Brain microvascular endothelial cell (primary cell): Measurements from ENCODE around the gene GCHFR.
A peak's percentile ranks its signal among the peaks of the same experiment; 100 is the strongest.

Experiments used
- DNase-seq: peaks from one replicate; pipeline ENCODE4 v3.0.0-alpha.2; 2020
- H3K27ac ChIP-seq: fragments of 250-450 bp; sonication (Bioruptor Pico); 2 replicates; pipeline ENCODE4 v1.5.1; 2020; ENCODE audit warnings: mild to moderate bottlenecking, moderate library complexity
- H3K27me3 ChIP-seq: fragments of 250-450 bp; sonication (Bioruptor Pico); replicated peaks from 2 replicates; pipeline ENCODE4 v1.5.1; 2020; ENCODE audit warnings: mild to moderate bottlenecking
- H3K36me3 ChIP-seq: fragments of 250-450 bp; sonication (Bioruptor Pico); replicated peaks from 2 replicates; pipeline ENCODE4 v1.5.1; 2020; ENCODE audit warnings: mild to moderate bottlenecking
- H3K4me3 ChIP-seq: 2 replicates; pipeline ENCODE4 v1.5.1; 2011; ENCODE audit warnings: low read depth, mild to moderate bottlenecking, control low read depth, low read length, moderate library complexity
- in situ Hi-C: cut with HindIII; loops from 2 replicates; pipeline ENCODE4 v1.10.0; 2017; ENCODE audit warnings: low sequenced_read_pairs, low pct_ligation_motif_present
- TF ChIP-seq, protein P1 (sequence below): IDR thresholded peaks from 2 replicates; pipeline ENCODE4 v1.5.1; 2011; ENCODE audit warnings: low read depth, mild to moderate bottlenecking, moderate library complexity, low read length, control low read depth, inconsistent platforms; ENCODE audit errors: missing control alignments

Gene GCHFR

DNA sequence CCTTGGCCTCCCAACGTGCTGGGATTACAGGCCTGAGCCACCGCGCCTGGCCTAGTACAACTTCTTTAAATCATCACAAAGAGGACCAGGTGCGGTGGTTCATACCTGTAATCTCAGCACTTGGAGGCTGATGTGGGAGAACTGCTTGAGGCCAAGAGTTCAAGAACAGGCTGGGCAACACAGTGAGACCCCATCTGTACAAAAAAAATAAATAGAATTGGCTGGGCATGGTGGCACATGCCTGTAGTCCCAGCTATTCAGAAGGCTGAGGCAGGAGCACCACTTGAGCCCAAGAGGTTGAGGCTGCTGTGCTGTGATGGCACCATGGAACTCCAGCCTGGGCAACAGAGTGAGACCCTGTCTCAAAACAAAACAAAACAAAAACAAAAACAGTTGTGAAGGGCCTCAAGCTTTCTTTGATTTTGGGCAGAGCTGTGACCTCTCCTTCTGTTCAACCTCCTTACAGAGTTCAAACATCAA lies 14.7 kb upstream of the GCHFR start:
- Histone ChIP-seq H3K27ac (no peak overlapping the region), H3K27me3 (no peaks in the 10 kb centered on the region)
- TF ChIP-seq, protein P1, sequence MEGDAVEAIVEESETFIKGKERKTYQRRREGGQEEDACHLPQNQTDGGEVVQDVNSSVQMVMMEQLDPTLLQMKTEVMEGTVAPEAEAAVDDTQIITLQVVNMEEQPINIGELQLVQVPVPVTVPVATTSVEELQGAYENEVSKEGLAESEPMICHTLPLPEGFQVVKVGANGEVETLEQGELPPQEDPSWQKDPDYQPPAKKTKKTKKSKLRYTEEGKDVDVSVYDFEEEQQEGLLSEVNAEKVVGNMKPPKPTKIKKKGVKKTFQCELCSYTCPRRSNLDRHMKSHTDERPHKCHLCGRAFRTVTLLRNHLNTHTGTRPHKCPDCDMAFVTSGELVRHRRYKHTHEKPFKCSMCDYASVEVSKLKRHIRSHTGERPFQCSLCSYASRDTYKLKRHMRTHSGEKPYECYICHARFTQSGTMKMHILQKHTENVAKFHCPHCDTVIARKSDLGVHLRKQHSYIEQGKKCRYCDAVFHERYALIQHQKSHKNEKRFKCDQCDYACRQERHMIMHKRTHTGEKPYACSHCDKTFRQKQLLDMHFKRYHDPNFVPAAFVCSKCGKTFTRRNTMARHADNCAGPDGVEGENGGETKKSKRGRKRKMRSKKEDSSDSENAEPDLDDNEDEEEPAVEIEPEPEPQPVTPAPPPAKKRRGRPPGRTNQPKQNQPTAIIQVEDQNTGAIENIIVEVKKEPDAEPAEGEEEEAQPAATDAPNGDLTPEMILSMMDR = no peak

DNA sequence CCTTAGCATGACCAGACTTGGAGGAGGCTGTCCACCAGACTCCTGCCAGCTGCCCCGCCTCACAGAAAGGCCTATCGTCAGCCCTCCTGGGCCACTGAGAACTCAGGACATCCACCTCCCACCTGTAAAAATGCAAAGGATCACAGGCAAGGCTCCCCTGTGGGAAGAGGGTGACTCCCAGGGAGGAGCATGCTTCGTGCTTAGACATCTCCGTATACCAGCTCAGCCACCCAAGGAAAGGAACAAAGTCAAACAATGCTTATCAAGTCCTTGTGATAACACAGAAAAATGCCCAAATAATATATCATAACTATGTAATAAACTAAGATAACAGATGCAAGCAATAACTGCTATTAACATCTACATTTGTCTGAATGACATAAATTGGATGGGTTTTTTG lies 13.0 kb upstream of the GCHFR start:
- TF ChIP-seq, protein P1 = no peak
- DNase-seq = no peak
- Histone ChIP-seq H3K27ac (no peak overlapping the region), H3K4me3 (no peak overlapping the region), H3K36me3 (peaks cover 4% of the 10 kb centered on the region), H3K27me3 (no peaks in the 10 kb centered on the region)
- in situ Hi-C loops = no loop called here

More for the DNA sequence above, 14.7 kb upstream of the GCHFR start:
- no peak for DNase-seq
- Histone ChIP-seq H3K4me3 (no peak overlapping the region), H3K36me3 (peaks cover 10% of the 10 kb centered on the region)
- in situ Hi-C loops = no loop called here

DNA sequence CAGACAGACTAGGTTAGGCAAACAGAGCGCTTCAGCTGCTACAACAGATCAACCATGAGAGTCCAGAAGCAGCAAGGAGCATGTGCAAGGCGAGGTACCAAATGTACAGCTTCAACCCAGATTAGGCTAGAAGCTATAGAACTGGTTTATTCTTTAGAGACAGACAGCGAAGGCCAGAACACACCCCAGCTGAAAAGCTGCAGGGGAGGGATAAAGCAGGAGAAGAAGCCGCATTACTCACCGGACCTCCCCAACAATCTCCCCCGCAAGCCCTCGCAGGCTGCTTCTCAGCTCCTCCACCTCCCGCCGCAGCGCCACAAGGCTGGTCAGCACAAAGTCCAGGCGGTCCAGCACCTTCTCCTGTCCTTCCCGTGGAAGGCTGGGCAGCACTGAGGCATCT lies 12.1 kb upstream of the GCHFR start:
- in situ Hi-C loops = no loop called here
- Histone ChIP-seq H3K36me3 (peaks cover 4% of the 10 kb centered on the region), H3K27me3 (no peaks in the 10 kb centered on the region), H3K4me3 (no peak overlapping the region), H3K27ac (no peak overlapping the region)
- DNase-seq = no peak
- TF ChIP-seq, protein P1 = no peak

DNA sequence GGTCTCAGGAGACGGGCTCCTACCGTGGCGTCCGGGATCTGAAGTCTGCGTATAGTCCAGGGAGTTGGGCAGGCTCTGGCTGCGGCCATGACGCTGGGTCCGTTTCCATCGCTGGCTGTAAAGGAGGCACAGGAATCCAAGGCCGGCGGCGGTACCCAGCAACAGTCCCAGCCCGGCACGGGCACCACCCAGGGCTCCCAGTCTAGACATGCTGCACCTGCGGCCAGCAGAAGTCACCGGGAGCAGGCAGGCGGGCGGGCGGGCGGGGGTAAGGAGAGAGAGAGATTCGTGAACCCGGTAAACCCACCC lies 9.3 kb upstream of the GCHFR start:
- peak overlapping the region; percentile 98 for H3K4me3 ChIP-seq

DNA sequence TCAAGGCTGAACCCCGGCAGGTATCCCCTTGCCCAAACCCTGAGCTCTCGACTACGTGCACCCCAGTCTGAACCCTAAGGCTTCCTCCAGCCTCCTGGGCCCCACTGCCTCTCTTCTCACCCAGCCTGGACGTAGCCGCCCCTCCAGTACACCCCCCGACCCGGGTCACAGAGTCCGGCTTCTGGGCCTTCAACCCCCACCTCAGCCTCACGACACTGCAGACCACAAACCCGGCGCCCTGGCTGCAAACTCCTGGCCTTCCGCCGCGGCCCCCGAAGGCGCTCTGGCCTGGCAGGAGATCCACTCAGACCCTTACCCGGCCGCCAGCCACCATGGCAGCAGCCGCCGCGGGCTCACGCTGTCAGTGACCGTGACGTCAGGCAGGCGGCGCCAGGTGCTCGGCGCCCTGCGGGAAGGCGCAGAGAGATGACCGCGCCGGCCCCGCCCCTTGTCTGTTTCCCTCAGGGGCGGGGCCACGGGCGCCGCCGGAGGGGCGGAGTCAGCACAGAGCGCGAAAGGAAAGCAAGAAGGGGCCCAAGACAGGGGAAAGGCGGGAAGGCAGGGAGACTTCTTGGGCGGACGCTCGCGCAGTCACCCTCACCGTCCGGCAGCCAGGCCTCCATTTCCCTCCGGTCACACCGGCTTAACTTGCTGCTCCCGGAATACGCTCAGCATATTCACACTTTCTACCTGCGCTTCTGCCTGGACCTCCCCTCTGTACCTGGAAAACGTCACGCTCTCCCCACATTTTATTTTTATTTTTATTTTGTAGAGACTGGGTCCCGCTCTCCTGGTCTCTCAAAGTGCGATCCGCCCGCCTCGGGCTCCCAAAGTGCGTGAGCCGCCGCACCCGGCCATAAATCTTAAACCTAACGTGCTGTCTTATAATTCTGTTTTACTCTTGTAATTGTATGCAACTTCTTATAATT lies 8.7 kb upstream of the GCHFR start, which contains the start of gene RMDN3:
TSS of gene RMDN3 (minus strand) at position 372 of the 929 bp plus-strand sequence. CDS start 471 bp downstream, outside the sequence.
- DNase-seq = peak; percentile 75
- TF ChIP-seq, protein P1 = no peak
- H3K27me3 ChIP-seq = no peaks in the 10 kb centered on the region
- in situ Hi-C loops = no loop called here
- H3K27ac ChIP-seq = peak within 1 kb of the TSS; percentile 34
- H3K4me3 ChIP-seq = peak within 1 kb of the TSS; percentile 98
- peaks cover 4% of the 10 kb centered on the region for H3K36me3 ChIP-seq

More for the DNA sequence above, 9.3 kb upstream of the GCHFR start:
- Histone ChIP-seq H3K36me3 (peaks cover 4% of the 10 kb centered on the region), H3K27me3 (no peaks in the 10 kb centered on the region), H3K27ac (peak overlapping the region; percentile 10)
- in situ Hi-C loops = no loop called here
- TF ChIP-seq, protein P1 = no peak
- no peak for DNase-seq
